SW480 (cell line): ENCODE data around the gene TSPAN32.

Experiments
- DNase-seq: peaks from one replicate; pipeline ENCODE4 v3.0.0-alpha.2; 2016; ENCODE audit warnings: low spot score

Gene TSPAN32

DNA sequence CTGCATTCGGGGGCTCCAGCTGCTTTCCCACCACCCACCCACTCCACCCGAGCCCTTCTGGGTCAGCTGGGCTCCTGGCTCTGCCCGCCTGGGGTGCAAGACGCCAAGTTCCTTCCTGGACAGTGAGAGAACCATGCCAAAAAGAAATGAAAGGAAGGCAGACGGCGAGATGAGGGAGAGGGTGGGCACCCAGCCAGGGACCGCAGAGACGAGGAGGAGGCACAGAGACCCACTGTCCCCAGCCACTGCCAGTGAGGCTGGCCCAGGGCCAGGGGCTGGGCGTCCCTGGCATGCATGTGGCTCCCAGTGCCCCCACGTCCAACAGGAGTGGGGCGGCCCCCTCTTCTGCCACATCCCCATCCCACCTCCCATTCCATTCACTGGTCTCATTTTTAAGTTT lies 64.5 kb downstream of the TSPAN32 start:
- no peak for DNase-seq

DNA sequence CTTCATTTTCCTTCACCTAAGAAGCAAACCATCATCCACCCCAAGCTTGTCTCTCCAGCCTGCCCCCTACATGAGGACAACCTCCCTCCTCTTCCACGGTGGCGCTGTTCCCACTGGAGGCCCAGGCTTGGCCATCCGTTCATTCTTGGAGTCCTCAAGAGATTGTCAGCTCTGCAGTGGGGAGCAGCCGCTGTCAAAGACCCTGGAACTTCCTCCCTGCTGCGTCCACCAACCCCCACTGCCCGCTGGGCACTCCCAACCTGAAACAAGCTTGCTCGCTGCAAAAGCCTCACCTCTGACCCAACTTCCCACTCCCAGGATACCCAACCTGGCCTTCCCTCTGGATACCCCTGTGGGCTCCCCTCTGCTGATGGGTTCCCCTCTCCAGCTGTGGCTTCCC lies 64.9 kb downstream of the TSPAN32 start:
- DNase-seq: no peak

DNA sequence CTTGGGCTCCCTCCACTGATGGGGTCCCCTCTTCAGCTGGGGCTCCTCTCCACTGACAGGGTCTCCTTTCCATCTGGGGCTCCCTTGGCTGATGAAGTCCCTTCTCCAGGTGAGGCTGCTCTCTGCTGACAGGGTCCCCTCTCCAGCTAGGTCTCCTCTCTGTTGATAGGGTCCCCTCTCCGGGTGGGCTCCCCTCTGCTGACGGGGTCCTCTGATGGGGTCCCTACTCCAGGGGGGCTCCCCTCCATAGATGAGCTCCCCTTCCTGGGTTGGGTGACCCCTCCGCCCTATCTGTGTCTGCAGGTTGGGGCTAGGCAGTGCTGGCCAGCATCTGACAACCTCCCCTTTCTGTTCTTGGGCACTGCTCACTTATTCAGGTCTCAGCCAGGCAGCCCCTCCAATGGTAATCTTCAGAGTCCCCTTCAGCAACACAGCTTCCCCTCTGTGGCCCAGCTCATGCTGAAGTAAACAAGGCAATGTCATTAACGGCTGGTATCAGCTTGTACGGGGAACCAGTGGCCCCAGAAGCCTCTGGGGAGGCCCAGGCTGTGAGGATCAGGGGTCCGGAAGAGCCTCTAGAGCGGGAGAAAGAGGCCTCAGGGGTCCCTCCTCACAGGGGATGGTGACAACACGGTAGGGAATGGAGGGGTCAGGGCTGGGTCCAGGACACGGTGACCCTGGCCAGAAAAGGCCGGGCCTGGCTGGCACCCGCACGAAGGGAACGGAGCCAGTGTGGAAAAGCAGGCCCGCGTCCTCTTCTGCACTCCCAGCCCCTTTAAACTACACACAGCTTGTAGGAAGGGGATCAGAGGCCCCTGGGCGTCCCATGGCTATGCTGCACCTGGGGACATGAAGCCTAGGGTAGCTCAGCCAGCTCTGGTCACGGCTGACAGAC lies 65.7 kb downstream of the TSPAN32 start:
- no peak for DNase-seq
